Measurements from ENCODE around the gene DBT. TPM values are rescaled to one million over a fixed set of nuclear protein-coding genes. Genes with fewer than 3 reads are reported as not detected.
"Not testable (repeated sequence)": the region's sequence is repeated elsewhere in the genome, so short reads cannot be mapped to it uniquely, and the experiment has no call there.

Gene DBT
- total and polyA plus RNA-seq, 2 experiments from 2014 or later = 5.8 to 9.3 TPM

DNA sequence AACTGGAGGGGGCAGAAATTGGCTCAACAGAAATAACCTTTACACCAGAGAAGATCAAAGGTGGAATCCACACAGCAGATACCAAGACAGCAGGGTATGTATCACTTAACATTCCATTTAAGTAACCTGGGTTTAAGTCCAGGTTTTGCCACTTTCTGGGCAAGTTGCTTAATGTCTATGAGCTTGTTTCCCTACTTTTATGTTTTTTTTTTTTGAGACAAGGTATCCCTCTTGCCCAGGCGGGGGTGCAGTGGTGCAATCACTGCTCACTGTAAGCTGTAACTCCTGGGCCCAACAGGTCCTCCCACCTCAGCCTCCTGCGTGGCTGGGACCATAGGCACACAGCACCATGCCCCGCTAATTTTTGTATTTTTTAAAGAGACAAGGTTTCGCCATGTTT is 18.6 kb upstream of the DBT start:
- H3K27me3 ChIP-seq = no peaks in the 10 kb centered on the region
- no peak for TF ChIP-seq CTCF (IDR thresholded peaks at IDR 0.05; ENCODE audit: low read depth, low read length)
- no peaks in the 10 kb centered on the region for H3K9me3 ChIP-seq (ENCODE audit: low read depth)
- peaks cover 35% of the 10 kb centered on the region for H3K36me3 ChIP-seq
- H3K4me3 ChIP-seq = no peak overlapping the region
- no peak for DNase-seq (ENCODE audit: low read depth in 1 of 2, low spot score in 1 of 2)
- no peak overlapping the region for H3K27ac ChIP-seq
- H3K4me1 ChIP-seq (ENCODE audit: low read depth) = peaks cover 7% of the 10 kb centered on the region

- no peak for TF ChIP-seq CTCF (IDR thresholded peaks at IDR 0.05; ENCODE audit: low read depth, low read length)
- no peaks in the 10 kb centered on the region for H3K9me3 ChIP-seq (ENCODE audit: low read depth)
- no peak for DNase-seq (ENCODE audit: low read depth in 1 of 2, low spot score in 1 of 2)
- peak overlapping the region; percentile 93 for H3K4me3 ChIP-seq
- H3K36me3 ChIP-seq = peaks cover 30% of the 10 kb centered on the region
- H3K4me1 ChIP-seq (ENCODE audit: low read depth) = peaks cover 7% of the 10 kb centered on the region
- H3K27me3 ChIP-seq = no peaks in the 10 kb centered on the region
- no peak overlapping the region for H3K27ac ChIP-seq
Measured at GRCh38 chr1:100267284-100267683, 17.6 kb upstream of the DBT start.

DNA sequence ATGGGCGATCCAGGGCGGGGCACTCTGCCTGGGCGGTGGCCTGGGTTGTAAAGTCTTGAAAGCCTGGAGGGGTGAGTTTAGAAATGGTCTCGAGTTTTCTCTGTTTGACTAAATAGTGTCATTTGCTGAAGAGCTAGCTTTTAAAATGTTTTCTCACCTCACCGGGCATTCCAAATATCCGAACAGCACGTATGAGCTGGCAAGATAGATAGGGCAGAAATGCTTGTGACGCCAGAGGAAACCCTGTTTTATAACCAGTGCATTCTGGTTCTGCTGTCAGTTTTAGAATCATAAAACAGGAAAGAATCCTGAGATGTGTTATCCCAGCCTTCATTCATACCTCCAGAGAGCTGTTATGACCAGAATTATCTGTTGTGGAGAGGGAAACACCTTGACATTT is 17.1 kb upstream of the DBT start:
- peak overlapping the region; percentile 93 for H3K4me3 ChIP-seq
- H3K4me1 ChIP-seq (ENCODE audit: low read depth) = peaks cover 7% of the 10 kb centered on the region
- no peaks in the 10 kb centered on the region for H3K9me3 ChIP-seq (ENCODE audit: low read depth)
- H3K36me3 ChIP-seq = peaks cover 25% of the 10 kb centered on the region
- H3K27ac ChIP-seq = peak overlapping the region; percentile 86
- DNase-seq (ENCODE audit: low read depth in 1 of 2, low spot score in 1 of 2) = peak; percentile 3 to 13
- no peaks in the 10 kb centered on the region for H3K27me3 ChIP-seq
- TF ChIP-seq CTCF (IDR thresholded peaks at IDR 0.05; ENCODE audit: low read depth, low read length) = no peak

DNA sequence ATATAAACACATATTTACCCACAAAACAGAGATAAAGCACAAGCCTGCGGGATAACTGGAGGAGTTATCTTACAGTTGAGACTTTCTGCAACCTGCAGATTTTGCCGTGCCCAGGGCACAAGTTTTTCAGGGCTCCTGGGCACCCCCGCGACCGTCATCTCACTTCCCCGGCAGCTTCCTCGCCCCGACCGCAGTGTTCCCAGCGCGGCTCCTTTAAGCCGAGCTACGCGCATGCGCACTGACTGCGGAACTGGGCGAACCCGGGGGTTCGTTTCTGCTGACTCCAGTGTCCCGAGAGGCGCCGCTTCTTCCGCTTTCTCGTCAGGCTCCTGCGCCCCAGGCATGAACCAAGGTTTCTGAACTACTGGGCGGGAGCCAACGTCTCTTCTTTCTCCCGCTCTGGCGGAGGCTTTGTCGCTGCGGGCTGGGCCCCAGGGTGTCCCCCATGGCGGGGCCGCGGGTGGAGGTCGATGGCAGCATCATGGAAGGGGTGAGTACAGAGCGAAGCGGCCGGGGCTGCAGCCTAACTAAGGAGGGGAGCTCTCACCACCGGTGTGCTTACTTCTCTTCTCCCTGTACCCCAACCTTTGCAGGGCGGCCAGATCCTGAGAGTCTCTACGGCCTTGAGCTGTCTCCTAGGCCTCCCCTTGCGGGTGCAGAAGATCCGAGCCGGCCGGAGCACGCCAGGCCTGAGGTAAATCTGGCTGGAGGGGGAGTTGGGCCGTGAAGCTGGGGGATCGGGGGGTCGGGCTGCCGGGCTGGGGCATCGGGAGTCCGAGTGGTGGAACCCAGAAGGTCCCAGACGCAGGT is 16.5 kb upstream of the DBT start, which contains the start of gene RTCA:
TSS of gene RTCA (plus strand) at position 286 of the 810 bp plus-strand sequence. CDS start at position 446, 160 bp downstream.
- H3K27ac ChIP-seq = peak within 1 kb of the TSS; percentile 86
- DNase-seq (ENCODE audit: low read depth in 1 of 2, low spot score in 1 of 2) = peak; percentile 97 to 99

DNA sequence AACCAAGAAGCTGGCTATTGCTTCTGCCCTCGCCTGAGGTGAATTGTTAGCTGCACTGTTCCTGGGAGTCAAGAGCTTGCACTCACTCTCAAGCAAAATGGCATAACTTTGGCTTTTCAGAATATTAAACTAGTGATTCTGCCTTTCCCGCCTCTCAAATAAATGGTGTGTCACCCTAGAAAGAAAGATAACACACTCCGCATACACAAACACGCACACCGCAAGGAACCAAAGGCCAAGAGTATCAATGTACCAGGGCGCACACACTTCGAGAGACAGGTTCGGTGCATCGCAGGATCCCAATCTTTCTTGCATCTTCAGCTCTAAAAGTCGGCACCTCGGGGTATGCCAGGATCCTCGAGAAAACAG is 15.9 kb upstream of the DBT start:
- peak overlapping the region; percentile 86 for H3K27ac ChIP-seq
- H3K4me1 ChIP-seq (ENCODE audit: low read depth) = peaks cover 7% of the 10 kb centered on the region
- peak overlapping the region; percentile 93 for H3K4me3 ChIP-seq
- H3K9me3 ChIP-seq (ENCODE audit: low read depth) = no peaks in the 10 kb centered on the region
- peaks cover 16% of the 10 kb centered on the region for H3K36me3 ChIP-seq
- DNase-seq (ENCODE audit: low read depth in 1 of 2, low spot score in 1 of 2) = peak in 1 of 2 donors; percentile 59
- H3K27me3 ChIP-seq = no peaks in the 10 kb centered on the region
- TF ChIP-seq CTCF (IDR thresholded peaks at IDR 0.05; ENCODE audit: low read depth, low read length) = no peak

More for the DNA sequence above, 16.5 kb upstream of the DBT start, which contains the start of gene RTCA:
- H3K4me3 ChIP-seq = peak within 1 kb of the TSS; percentile 93
- peaks cover 7% of the 10 kb centered on the region for H3K4me1 ChIP-seq (ENCODE audit: low read depth)
- no peak for TF ChIP-seq CTCF (IDR thresholded peaks at IDR 0.05; ENCODE audit: low read depth, low read length)
- H3K9me3 ChIP-seq (ENCODE audit: low read depth) = no peaks in the 10 kb centered on the region
- H3K27me3 ChIP-seq = no peaks in the 10 kb centered on the region
- peaks cover 20% of the 10 kb centered on the region for H3K36me3 ChIP-seq

DNA sequence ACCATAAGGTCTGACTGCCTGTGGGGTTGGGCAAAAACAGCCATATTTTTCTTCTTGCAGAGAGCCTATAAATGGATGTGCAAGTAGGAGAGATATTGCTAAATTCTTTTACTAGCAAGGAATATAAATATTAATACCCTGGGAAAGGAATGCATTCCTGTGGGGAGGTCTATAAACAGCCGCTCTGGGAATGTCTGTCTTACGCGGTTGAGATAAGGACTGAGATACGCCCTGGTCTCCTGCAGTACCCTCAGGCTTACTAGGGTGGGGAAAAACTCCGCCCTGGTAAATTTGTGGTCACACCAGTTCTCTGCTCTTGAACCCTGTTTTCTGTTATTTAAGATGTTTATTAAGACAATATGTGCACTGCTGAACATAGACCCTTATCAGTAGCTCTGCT is 14.4 kb upstream of the DBT start:
- not testable (repeated sequence) for H3K4me1 ChIP-seq (ENCODE audit: low read depth); DNase-seq (ENCODE audit: low read depth in 1 of 2, low spot score in 1 of 2); H3K9me3 ChIP-seq (ENCODE audit: low read depth); H3K4me3 ChIP-seq; H3K27ac ChIP-seq; H3K27me3 ChIP-seq
- peaks cover 12% of the 10 kb centered on the region for H3K36me3 ChIP-seq
